H1 (cell line): ENCODE data around the gene ETV4. TPM values are rescaled to one million over a fixed set of nuclear protein-coding genes. Genes with fewer than 3 reads are reported as not detected.

Source experiments
- CTCF ChIA-PET: fragments of 300-600 bp; sonication (Branson Sonifier 250); formaldehyde crosslinking; loops from one replicate; lab custom pipeline; 2021; ENCODE audit not compliant: partially characterized antibody; lab: Charles Lee
- POLR2A ChIA-PET: fragments of 300-600 bp; sonication (Branson Sonifier 250); formaldehyde crosslinking; loops from one replicate; lab custom pipeline; 2021; ENCODE audit warnings: inconsistent platforms; ENCODE audit not compliant: partially characterized antibody; lab: Charles Lee
- DNase-seq, 2 experiments: peaks; one replicate each; pipeline versions ENCODE4 v3.0.0 to v3.0.0-alpha.2; 2010 to 2022; ENCODE audit warnings: low spot score in 2 of 2, low read depth in 1 of 2, mixed read lengths in 1 of 2
- FAIRE-seq: peaks from 2 replicates; lab custom pipeline; 2011; peaks lifted over from hg19 to GRCh38; lab: Jason Lieb, UNC
- H2AFZ ChIP-seq: 2 replicates; pipeline ENCODE4 v1.8.1; 2012; ENCODE audit warnings: low read length, inconsistent platforms
- H2AK5ac ChIP-seq: 2 replicates; pipeline ENCODE4 v1.6.1; 2013; ENCODE audit warnings: low read depth, low read length
- H2BK120ac ChIP-seq: replicated peaks from 2 replicates; pipeline ENCODE3; 2013; ENCODE audit warnings: low read depth, low read length, inconsistent platforms
- H2BK12ac ChIP-seq: 2 replicates; pipeline ENCODE4 v1.6.1; 2013; ENCODE audit warnings: low read depth, low read length
- H2BK15ac ChIP-seq: 2 replicates; pipeline ENCODE4 v1.6.1; 2013; ENCODE audit warnings: low read length
- H2BK20ac ChIP-seq: 2 replicates; pipeline ENCODE4 v1.6.1; 2013; ENCODE audit warnings: low read length
- H2BK5ac ChIP-seq: 2 replicates; pipeline ENCODE4 v1.6.1; 2013; ENCODE audit warnings: low read depth, low read length
- H3K14ac ChIP-seq: 2 replicates; pipeline ENCODE4 v1.6.1; 2013; ENCODE audit warnings: inconsistent platforms; ENCODE audit not compliant: insufficient read length
- H3K18ac ChIP-seq: 2 replicates; pipeline ENCODE4 v1.6.1; 2013; ENCODE audit warnings: low read length; ENCODE audit errors: extremely low read depth
- H3K23ac ChIP-seq: 2 replicates; pipeline ENCODE4 v1.6.1; 2013; ENCODE audit warnings: inconsistent platforms; ENCODE audit not compliant: insufficient read length
- H3K23me2 ChIP-seq: 2 replicates; pipeline ENCODE4 v1.6.1; 2013; ENCODE audit warnings: low read depth, low read length
- H3K27ac ChIP-seq: 2 replicates; pipeline ENCODE4 v1.6.1; 2011; ENCODE audit warnings: low read depth, low read length, inconsistent platforms
- H3K27me3 ChIP-seq, 4 experiments: replicated peaks in 1 of 4; 1 replicate in 1 of 4; 2 replicates in 3 of 4; pipeline versions ENCODE4 v1.6.1 to v1.8.1; 2011 to 2013; ENCODE audit warnings: low read length in 3 of 4, mild to moderate bottlenecking in 3 of 4, inconsistent platforms in 2 of 4, mixed read lengths in 2 of 4, moderate library complexity in 1 of 4; ENCODE audit not compliant: control insufficient read depth in 3 of 4, insufficient read depth in 3 of 4; ENCODE audit errors: extremely low read depth in 1 of 4
- H3K36me3 ChIP-seq, 4 experiments: 2 replicates each; pipeline versions ENCODE4 v1.6.1 to v1.8.1; 2011 to 2013; ENCODE audit warnings: mild to moderate bottlenecking in 4 of 4, low read length in 3 of 4, moderate library complexity in 2 of 4, control low read depth in 1 of 4, inconsistent platforms in 1 of 4; ENCODE audit not compliant: insufficient read depth in 4 of 4, control insufficient read depth in 2 of 4
- H3K4ac ChIP-seq: replicated peaks from 2 replicates; pipeline ENCODE3; 2013; ENCODE audit warnings: low read length, low read depth, mixed read lengths, inconsistent platforms; ENCODE audit not compliant: insufficient read length
- H3K4me1 ChIP-seq, 4 experiments: replicated peaks in 1 of 4; 1 replicate in 1 of 4; 2 replicates in 3 of 4; pipeline versions ENCODE4 v1.6.1 to v1.8.1; 2011 to 2013; ENCODE audit warnings: low read length in 3 of 4, inconsistent platforms in 2 of 4, mixed read lengths in 1 of 4; ENCODE audit not compliant: insufficient read depth in 4 of 4, control insufficient read depth in 3 of 4
- H3K4me2 ChIP-seq, 2 experiments: 2 replicates each; pipeline versions ENCODE4 v1.6.1 to v1.8.1; 2011 to 2013; ENCODE audit warnings: low read depth in 2 of 2, low read length in 2 of 2, control low read depth in 1 of 2, inconsistent platforms in 1 of 2, mild to moderate bottlenecking in 1 of 2; ENCODE audit not compliant: insufficient read depth in 1 of 2
- H3K4me3 ChIP-seq, 4 experiments: fragments of 200-600, 300-600 bp in 1 of 4; sonication (generic), shearing (Covaris generic), sonication (Bioruptor Twin) in 1 of 4; 2 replicates each; pipeline versions ENCODE4 v1.5.1 to v1.8.1; 2011 to 2016; ENCODE audit warnings: low read length in 4 of 4, low read depth in 3 of 4, control low read depth in 2 of 4, inconsistent platforms in 2 of 4, mild to moderate bottlenecking in 2 of 4, mixed read lengths in 1 of 4, moderate library complexity in 1 of 4; ENCODE audit not compliant: insufficient read depth in 2 of 4; ENCODE audit errors: extremely low read depth in 1 of 4
- H3K56ac ChIP-seq: replicated peaks from 2 replicates; pipeline ENCODE3; 2013; ENCODE audit warnings: low read depth, mild to moderate bottlenecking, mixed read lengths, low read length, inconsistent platforms; ENCODE audit not compliant: insufficient read length
- H3K79me1 ChIP-seq: 2 replicates; pipeline ENCODE4 v1.6.1; 2013; ENCODE audit warnings: low read depth, low read length, control low read depth
- H3K79me2 ChIP-seq, 2 experiments: 2 replicates each; pipeline versions ENCODE4 v1.6.1 to v1.8.1; 2012 to 2013; ENCODE audit warnings: low read length in 2 of 2, mild to moderate bottlenecking in 2 of 2, inconsistent platforms in 1 of 2; ENCODE audit not compliant: insufficient read depth in 2 of 2, control insufficient read depth in 1 of 2
- H3K9ac ChIP-seq, 4 experiments: replicated peaks in 1 of 4; 1 replicate in 1 of 4; 2 replicates in 3 of 4; pipeline versions ENCODE4 v1.6.1 to v1.8.1; 2011 to 2013; ENCODE audit warnings: low read depth in 3 of 4, low read length in 3 of 4, control low read depth in 2 of 4, mild to moderate bottlenecking in 2 of 4, moderate library complexity in 2 of 4, inconsistent platforms in 1 of 4; ENCODE audit errors: extremely low read depth in 1 of 4
- H3K9me3 ChIP-seq, 2 experiments: 2 replicates each; pipeline versions ENCODE4 v1.6.1 to v1.8.1; 2012 to 2013; ENCODE audit warnings: mild to moderate bottlenecking in 2 of 2, moderate library complexity in 2 of 2, control low read depth in 1 of 2, inconsistent platforms in 1 of 2, low read depth in 1 of 2, low read length in 1 of 2, mixed read lengths in 1 of 2; ENCODE audit not compliant: insufficient read depth in 2 of 2
- H4K20me1 ChIP-seq, 2 experiments: replicated peaks in 1 of 2; 2 replicates each; pipeline versions ENCODE3 to v1.8.1; 2011 to 2013; ENCODE audit warnings: inconsistent platforms in 2 of 2, low read length in 2 of 2, mild to moderate bottlenecking in 1 of 2; ENCODE audit not compliant: insufficient read depth in 2 of 2, control insufficient read depth in 1 of 2
- H4K5ac ChIP-seq: 2 replicates; pipeline ENCODE4 v1.6.1; 2013; ENCODE audit warnings: low read length, low read depth, mixed read lengths, inconsistent platforms; ENCODE audit not compliant: insufficient read length
- H4K8ac ChIP-seq: 2 replicates; pipeline ENCODE4 v1.8.0; 2013; ENCODE audit warnings: mild to moderate bottlenecking, moderate library complexity, low read length, inconsistent platforms; ENCODE audit not compliant: insufficient read depth; ENCODE audit errors: extremely low read depth
- H4K91ac ChIP-seq: replicated peaks from 2 replicates; pipeline ENCODE3; 2013; ENCODE audit warnings: low read length, mixed read lengths, inconsistent platforms; ENCODE audit not compliant: insufficient read length
- ATF3 ChIP-seq: IDR thresholded peaks from 2 replicates; pipeline ENCODE4 v1.6.1; 2011; ENCODE audit warnings: low read depth, mild to moderate bottlenecking, low read length; ENCODE audit not compliant: insufficient read depth
- BRCA1 ChIP-seq: IDR thresholded peaks from 2 replicates; pipeline ENCODE4 v1.6.1; 2012; ENCODE audit warnings: low read depth, low read length, improper control_type of control experiment
- CBX5 ChIP-seq: fragments of 300-800, 300-1000 bp; sonication (generic); IDR thresholded peaks from 2 replicates; pipeline ENCODE4 v1.7.1; 2016; ENCODE audit warnings: antibody characterized with exemption, low read length, low read depth
- CHD2 ChIP-seq: IDR thresholded peaks from 2 replicates; pipeline ENCODE4 v1.6.1; 2012; ENCODE audit warnings: low read length, improper control_type of control experiment
- CREB1 ChIP-seq: IDR thresholded peaks from 2 replicates; pipeline ENCODE4 v1.6.1; 2012; ENCODE audit warnings: inconsistent platforms
- FOSL1 ChIP-seq: IDR thresholded peaks from 2 replicates; pipeline ENCODE4 v1.6.1; 2011; ENCODE audit warnings: mild to moderate bottlenecking, low read depth, low read length, moderate library complexity; ENCODE audit not compliant: insufficient read depth
- GABPA ChIP-seq: IDR thresholded peaks from 2 replicates; pipeline ENCODE4 v1.6.1; 2011; ENCODE audit warnings: mild to moderate bottlenecking, low read length, moderate library complexity, borderline replicate concordance; ENCODE audit not compliant: insufficient read depth
- POLR2AphosphoS5 ChIP-seq: IDR thresholded peaks from 2 replicates; pipeline ENCODE4 v1.6.1; 2011; ENCODE audit warnings: low read depth, low read length
- RFX5 ChIP-seq: IDR thresholded peaks from 2 replicates; pipeline ENCODE4 v1.6.1; 2011; ENCODE audit warnings: low read depth, low read length, improper control_type of control experiment, borderline replicate concordance
- SUZ12 ChIP-seq: fragments of 200-600 bp; sonication (generic); IDR thresholded peaks from 2 replicates; pipeline ENCODE4 v1.6.1; 2012; ENCODE audit warnings: mild to moderate bottlenecking, inconsistent platforms, low read length, moderate library complexity, mixed read lengths
- TAF7 ChIP-seq: optimal IDR thresholded peaks from 2 replicates; pipeline ENCODE3; 2011; ENCODE audit warnings: low read depth, mild to moderate bottlenecking, inconsistent platforms, low read length, moderate library complexity, borderline replicate concordance
- WGBS, 2 experiments: shearing (Covaris generic) in 1 of 2; methylation state at CpG; one replicate each; pipeline versions ENCODE4 v1.1.6 to v1.1.7; 2013 to 2015; ENCODE audit warnings: low lambda C conversion rate in 2 of 2, mixed read lengths in 2 of 2, inconsistent platforms in 1 of 2, low coverage in 1 of 2, missing lambda C conversion rate in 1 of 2; ENCODE audit not compliant: insufficient replicate concordance in 2 of 2, insufficient coverage in 1 of 2, insufficient read length in 1 of 2; ENCODE audit errors: extremely low coverage in 1 of 2, missing lambda C conversion rate in 1 of 2; 5-methylcytosine and 5-hydroxymethylcytosine counted together
- polyA plus RNA-seq, 7 experiments: library from polyadenylated mRNA; depleted of rRNA in 3 of 7; stranded (reverse) in 5 of 7; unstranded in 2 of 7; fragments of >200 nt in 5 of 7; fragments of 200-250 nt in 2 of 7; gene quantifications; 1 replicate in 5 of 7; 2 replicates in 1 of 7; 4 replicates in 1 of 7; pipeline versions ENCODE4 v1.2.1 to v1.2.3, GENCODE V29; 2011 to 2013; ENCODE audit warnings: missing spikeins in 2 of 7, mixed read lengths in 2 of 7
- total RNA-seq: library from RNA; stranded (reverse); fragmentation: NEBNext Ultra II Directional; extraction: Animal tissue kit (Norgen Biotek cat#: 25700); gene quantifications from 2 replicates; pipeline ENCODE4 v1.2.1, GENCODE V29; 2021

ETV4 gene
- total and polyA plus RNA-seq, 2 of the 8 experiments (the other 6 are each of a cell fraction or from before 2014, with no cell fraction given), result 75.2 to 143 TPM

- WGBS, 2 experiments, result 92% methylated on average over 7 of the region's 7 CpGs; no CpG with 5 or more reads in 1 of the 2 experiments
- H3K56ac ChIP-seq, result no peak overlapping the region
- no peak overlapping the region for H3K18ac ChIP-seq
- no peaks in the 10 kb centered on the region for H3K23me2 ChIP-seq
- H2BK15ac ChIP-seq, result no peak overlapping the region
- no peaks in the 10 kb centered on the region for H3K79me2 ChIP-seq
- H3K36me3 ChIP-seq, result no peaks in the 10 kb centered on the region
- H3K79me1 ChIP-seq, result no peaks in the 10 kb centered on the region
- H3K4me3 ChIP-seq, result no peak overlapping the region
- CTCF ChIA-PET, result interaction anchor here (0.8 to 6.6 kb wide), 8 partner anchors 9 to 113 kb away, joined by 3 to 65 read pairs (median 4); no protein-coding TSS in a partner anchor
- no peak overlapping the region for H2BK5ac ChIP-seq
- H4K5ac ChIP-seq, result no peak overlapping the region
- H4K20me1 ChIP-seq, result no peaks in the 10 kb centered on the region
- peaks cover 13 to 24% (median 20%) of the 10 kb centered on the region in 4 experiments for H3K4me1 ChIP-seq
- no peak overlapping the region for H4K8ac ChIP-seq
- H3K27me3 ChIP-seq, result peaks cover 0 to 3% (median 1%) of the 10 kb centered on the region in 4 experiments; a peak in 3 of 7 replicates
- no peak overlapping the region for H3K14ac ChIP-seq
- H3K27ac ChIP-seq, result no peak overlapping the region
- no peak overlapping the region for H2BK20ac ChIP-seq
- POLR2A ChIA-PET, result interaction anchor here (0.9 to 5.6 kb wide), 5 partner anchors 8 to 31 kb away, joined by 3 to 36 read pairs (median 4); no protein-coding TSS in a partner anchor
- no peak overlapping the region for H3K4ac ChIP-seq
- no peak overlapping the region for H2BK12ac ChIP-seq
- H2BK120ac ChIP-seq, result no peak overlapping the region
- no peak overlapping the region for H4K91ac ChIP-seq
- no peaks in the 10 kb centered on the region for H3K9me3 ChIP-seq
- no peak overlapping the region for H3K23ac ChIP-seq
- DNase-seq (no peak), FAIRE-seq (no peak)
- no peak for TF ChIP-seq SUZ12
- TF ChIP-seq CBX5, result no peak
- TF ChIP-seq CREB1, result no peak
- no peak for TF ChIP-seq POLR2AphosphoS5
- TF ChIP-seq ATF3, result no peak
- no peak for TF ChIP-seq GABPA
- TF ChIP-seq TAF7, result no peak
- TF ChIP-seq RFX5, result no peak
- TF ChIP-seq CHD2, result no peak
- TF ChIP-seq BRCA1, result no peak
- TF ChIP-seq FOSL1, result no peak
- no peak overlapping the region for H3K9ac ChIP-seq
- no peak overlapping the region for H2AFZ ChIP-seq
- no peak overlapping the region for H2AK5ac ChIP-seq
- no peak overlapping the region for H3K4me2 ChIP-seq
Observed at GRCh38 chr17:43560461-43561427, 14.6 kb upstream of the ETV4 start.
